ENCODE results near the gene LRR1. TPM values are rescaled to one million over a fixed set of nuclear protein-coding genes. Genes with fewer than 3 reads are reported as not detected.
A peak's percentile ranks its signal among the peaks of the same experiment; 100 is the strongest.

LRR1 gene
- total RNA-seq, 1 donor from 2014 or later = 3.7 TPM

DNA sequence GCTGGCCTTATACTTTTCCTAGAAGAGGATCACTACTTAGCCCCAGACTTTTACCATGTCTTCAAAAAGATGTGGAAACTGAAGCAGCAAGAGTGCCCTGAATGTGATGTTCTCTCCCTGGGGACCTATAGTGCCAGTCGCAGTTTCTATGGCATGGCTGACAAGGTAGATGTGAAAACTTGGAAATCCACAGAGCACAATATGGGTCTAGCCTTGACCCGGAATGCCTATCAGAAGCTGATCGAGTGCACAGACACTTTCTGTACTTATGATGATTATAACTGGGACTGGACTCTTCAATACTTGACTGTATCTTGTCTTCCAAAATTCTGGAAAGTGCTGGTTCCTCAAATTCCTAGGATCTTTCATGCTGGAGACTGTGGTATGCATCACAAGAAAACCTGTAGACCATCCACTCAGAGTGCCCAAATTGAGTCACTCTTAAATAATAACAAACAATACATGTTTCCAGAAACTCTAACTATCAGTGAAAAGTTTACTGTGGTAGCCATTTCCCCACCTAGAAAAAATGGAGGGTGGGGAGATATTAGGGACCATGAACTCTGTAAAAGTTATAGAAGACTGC lies 23.4 kb downstream of the LRR1 start:
- Histone ChIP-seq H3K27me3 (no peaks in the 10 kb centered on the region), H3K4me1 (peaks cover 47% of the 10 kb centered on the region), H3K9me3 (no peaks in the 10 kb centered on the region), H3K36me3 (peaks cover 0 to 18% of the 10 kb centered on the region in 2 donors), H3K27ac (peak overlapping the region; percentile 94), H3K4me3 (peak overlapping the region; percentile 64 to 97)
- DNase-seq (ENCODE audit: extremely low spot score in 2 of 2) = no peak
- intact Hi-C loops (cut with DNase I) = no loop called here
- no peak for TF ChIP-seq POLR2AphosphoS5 (IDR thresholded peaks at IDR 0.05; ENCODE audit: insufficient read depth in 1 of 2, low read depth in 1 of 2)
- TF ChIP-seq, protein P1, sequence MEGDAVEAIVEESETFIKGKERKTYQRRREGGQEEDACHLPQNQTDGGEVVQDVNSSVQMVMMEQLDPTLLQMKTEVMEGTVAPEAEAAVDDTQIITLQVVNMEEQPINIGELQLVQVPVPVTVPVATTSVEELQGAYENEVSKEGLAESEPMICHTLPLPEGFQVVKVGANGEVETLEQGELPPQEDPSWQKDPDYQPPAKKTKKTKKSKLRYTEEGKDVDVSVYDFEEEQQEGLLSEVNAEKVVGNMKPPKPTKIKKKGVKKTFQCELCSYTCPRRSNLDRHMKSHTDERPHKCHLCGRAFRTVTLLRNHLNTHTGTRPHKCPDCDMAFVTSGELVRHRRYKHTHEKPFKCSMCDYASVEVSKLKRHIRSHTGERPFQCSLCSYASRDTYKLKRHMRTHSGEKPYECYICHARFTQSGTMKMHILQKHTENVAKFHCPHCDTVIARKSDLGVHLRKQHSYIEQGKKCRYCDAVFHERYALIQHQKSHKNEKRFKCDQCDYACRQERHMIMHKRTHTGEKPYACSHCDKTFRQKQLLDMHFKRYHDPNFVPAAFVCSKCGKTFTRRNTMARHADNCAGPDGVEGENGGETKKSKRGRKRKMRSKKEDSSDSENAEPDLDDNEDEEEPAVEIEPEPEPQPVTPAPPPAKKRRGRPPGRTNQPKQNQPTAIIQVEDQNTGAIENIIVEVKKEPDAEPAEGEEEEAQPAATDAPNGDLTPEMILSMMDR (IDR thresholded peaks at IDR 0.05) = no peak
- TF ChIP-seq POLR2A (IDR thresholded peaks at IDR 0.05) = no peak

DNA sequence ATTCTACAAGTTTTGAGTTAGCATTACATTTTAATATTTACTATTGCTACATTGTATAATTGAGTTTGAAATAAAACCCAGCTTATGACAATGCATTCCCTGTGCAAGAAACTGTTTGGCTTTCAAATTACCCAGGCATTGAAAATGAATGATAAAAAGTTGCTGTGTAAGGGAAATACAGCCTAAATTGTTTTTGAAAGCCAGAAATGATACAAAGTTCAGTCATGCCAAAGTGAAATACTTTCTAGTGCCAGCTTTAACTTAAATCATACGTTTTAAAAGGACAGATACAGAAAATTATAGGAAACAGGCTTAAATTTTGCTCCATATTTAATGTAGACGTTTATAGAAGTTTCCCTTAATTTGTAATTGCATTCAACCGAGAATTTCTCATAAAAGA lies 24.6 kb downstream of the LRR1 start:
- no peak for TF ChIP-seq POLR2A (IDR thresholded peaks at IDR 0.05)
- TF ChIP-seq POLR2AphosphoS5 (IDR thresholded peaks at IDR 0.05; ENCODE audit: insufficient read depth in 1 of 2, low read depth in 1 of 2) = no peak
- TF ChIP-seq, protein P1 (IDR thresholded peaks at IDR 0.05) = no peak
- intact Hi-C loops (cut with DNase I) = no loop called here
- peaks cover 47% of the 10 kb centered on the region for H3K4me1 ChIP-seq
- no peaks in the 10 kb centered on the region for H3K27me3 ChIP-seq
- H3K27ac ChIP-seq = no peak overlapping the region
- no peak overlapping the region for H3K4me3 ChIP-seq
- no peak for DNase-seq (ENCODE audit: extremely low spot score in 2 of 2)
- H3K9me3 ChIP-seq = no peaks in the 10 kb centered on the region
- H3K36me3 ChIP-seq = peaks cover 0 to 6% of the 10 kb centered on the region in 2 donors

DNA sequence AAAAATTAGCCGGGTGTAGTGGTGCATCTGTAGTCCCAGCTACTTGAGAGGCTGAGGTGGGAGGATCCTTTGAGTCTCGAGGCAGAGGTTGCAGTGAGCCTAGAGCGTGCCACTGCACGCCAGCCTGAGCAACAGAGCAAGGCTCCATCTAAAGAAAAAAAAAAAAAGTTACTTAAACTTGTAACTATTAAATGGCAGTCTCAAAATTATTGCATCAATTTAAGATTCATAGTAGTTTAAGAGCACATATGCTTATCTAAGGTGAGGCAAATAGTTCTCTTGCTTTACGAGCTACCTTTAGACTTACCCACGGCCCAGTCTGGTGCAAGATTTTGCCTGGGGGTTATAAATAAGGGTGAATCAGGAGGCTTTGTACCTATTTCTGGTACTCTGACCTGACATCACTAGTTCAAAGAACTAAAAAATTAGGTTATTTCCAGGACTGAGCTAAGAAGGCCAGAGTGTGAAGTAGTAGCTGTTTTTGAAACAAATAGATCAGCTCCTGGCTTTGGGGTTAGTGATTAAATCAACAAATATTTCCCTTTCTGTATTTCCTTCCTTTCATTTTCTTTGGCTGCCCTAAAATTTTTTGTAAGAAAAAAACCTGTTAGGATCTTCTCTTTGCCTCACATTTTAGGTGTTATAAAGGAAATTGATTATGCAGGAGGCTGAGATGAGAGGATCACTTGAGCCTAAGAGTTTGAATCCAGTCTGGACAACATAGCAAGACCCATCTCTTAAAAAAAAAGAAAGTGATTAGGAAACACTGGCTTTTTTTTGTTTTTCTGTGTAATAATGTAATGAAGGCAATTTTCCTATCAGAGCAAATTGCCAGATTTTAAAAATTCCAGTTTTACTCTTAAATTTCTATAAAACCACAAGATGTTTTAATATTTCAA lies 25.4 kb downstream of the LRR1 start:
- TF ChIP-seq POLR2AphosphoS5 (IDR thresholded peaks at IDR 0.05; ENCODE audit: insufficient read depth in 1 of 2, low read depth in 1 of 2) (no peak), POLR2A (IDR thresholded peaks at IDR 0.05) (no peak)
- TF ChIP-seq, protein P1 (IDR thresholded peaks at IDR 0.05) = no peak
- Histone ChIP-seq H3K27ac (no peak overlapping the region), H3K36me3 (no peaks in the 10 kb centered on the region), H3K9me3 (no peaks in the 10 kb centered on the region), H3K4me1 (peaks cover 41% of the 10 kb centered on the region), H3K4me3 (no peak overlapping the region), H3K27me3 (no peaks in the 10 kb centered on the region)
- no peak for DNase-seq (ENCODE audit: extremely low spot score in 2 of 2)
- intact Hi-C loops (cut with DNase I) = no loop called here

DNA sequence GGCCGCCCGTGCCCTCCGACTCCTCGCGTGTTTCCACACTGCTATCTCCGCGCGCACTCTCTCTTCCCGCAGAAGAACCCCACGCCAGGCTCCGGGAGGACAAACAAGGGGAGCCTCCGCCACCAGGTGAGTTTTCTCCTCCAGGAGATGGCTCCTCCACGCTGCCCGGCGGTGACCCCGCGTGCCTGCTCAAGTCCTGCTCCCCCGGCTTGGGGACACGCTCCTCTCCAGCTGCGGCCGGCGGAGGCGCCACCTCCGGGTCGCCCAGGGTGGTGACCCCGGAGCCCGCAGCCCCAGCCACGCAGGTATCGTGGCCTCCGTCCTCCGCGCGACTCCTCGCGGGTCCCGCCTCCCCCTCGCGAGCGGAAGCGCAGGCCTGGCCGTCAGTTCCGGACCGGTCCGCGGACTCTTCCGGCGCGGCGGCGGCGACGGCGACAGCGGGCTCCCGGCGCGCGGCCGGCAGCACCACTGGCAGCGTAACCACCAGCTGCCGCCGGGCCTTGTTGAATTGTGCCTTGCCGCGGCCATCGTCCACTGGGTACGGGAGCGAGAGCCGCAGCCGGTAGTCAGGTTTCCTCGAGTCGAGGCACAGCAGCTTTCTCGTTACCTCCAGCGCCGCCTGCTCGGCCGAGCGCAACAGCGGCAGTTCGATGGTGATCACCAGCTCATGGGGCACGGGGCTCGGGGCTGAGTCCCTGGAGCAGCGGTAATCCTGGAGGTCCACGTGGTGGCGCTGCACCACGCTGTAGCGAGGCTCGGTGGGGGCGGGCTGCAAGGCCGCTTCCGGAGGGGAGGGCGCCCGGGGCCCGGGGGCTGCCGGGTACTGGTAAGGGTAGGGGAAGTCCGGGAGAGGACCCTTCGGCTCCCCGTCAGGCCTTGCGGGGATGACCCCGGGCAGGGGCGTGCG lies 35.2 kb downstream of the LRR1 start:
- Histone ChIP-seq H3K36me3 (no peaks in the 10 kb centered on the region), H3K27ac (peak overlapping the region; percentile 97), H3K9me3 (no peaks in the 10 kb centered on the region), H3K4me1 (peaks cover 51% of the 10 kb centered on the region), H3K27me3 (no peaks in the 10 kb centered on the region), H3K4me3 (peak overlapping the region; percentile 69 to 97)
- DNase-seq (ENCODE audit: extremely low spot score in 2 of 2) = peak in 1 of 2 donors; percentile 97
- intact Hi-C loops (cut with DNase I) = loop anchor here (5.0 kb wide), 1 partner anchor 133 kb away; the partner anchor contains the start of gene KLHDC2
- TF ChIP-seq POLR2AphosphoS5 (IDR thresholded peaks at IDR 0.05; ENCODE audit: insufficient read depth in 1 of 2, low read depth in 1 of 2) (peak; percentile 64 to 82), POLR2A (IDR thresholded peaks at IDR 0.05) (peak in 1 of 2 donors; percentile 49)
- TF ChIP-seq, protein P1 (IDR thresholded peaks at IDR 0.05) = peak; percentile 66 to 91 (median 73)

All from vagina (tissue), 2 donors.